WTC11 (cell line): ENCODE results near the gene CLTB. TPM values are rescaled to one million over a fixed set of nuclear protein-coding genes. Genes with fewer than 3 reads are reported as not detected.

Experiments
- ATAC-seq: fragments of 200-7000 bp; cut with Tn5 transposase; 2 replicates; pipeline ENCODE4 v1.10.0; 2021; ENCODE audit warnings: mild to moderate bottlenecking, moderate library complexity
- CTCF ChIA-PET: fragments of 300-600 bp; sonication (Branson Sonifier 250); formaldehyde crosslinking; loops from one replicate; lab custom pipeline; 2021; ENCODE audit warnings: antibody characterized with exemption; lab: Charles Lee
- POLR2A ChIA-PET: fragments of 350-600 bp; sonication (Branson Sonifier 250); formaldehyde crosslinking; loops from one replicate; lab custom pipeline; 2021; ENCODE audit warnings: antibody characterized with exemption; lab: Charles Lee
- DNase-seq: peaks from one replicate; pipeline ENCODE4 v3.0.0; 2021; ENCODE audit warnings: low spot score
- H3K27ac Mint-ChIP-seq: 2 replicates; pipeline ENCODE4 v1.8.0; 2021; ENCODE audit warnings: mixed read lengths
- H3K27me3 Mint-ChIP-seq: 2 replicates; pipeline ENCODE4 v1.8.0; 2021; ENCODE audit warnings: low read depth, mild to moderate bottlenecking, moderate library complexity, mixed read lengths
- H3K36me3 Mint-ChIP-seq: 2 replicates; pipeline ENCODE4 v1.8.0; 2021; ENCODE audit warnings: mixed read lengths
- H3K4me1 Mint-ChIP-seq: 2 replicates; pipeline ENCODE4 v1.8.0; 2022; ENCODE audit warnings: mixed read lengths
- H3K4me3 Mint-ChIP-seq: 2 replicates; pipeline ENCODE4 v1.8.0; 2021; ENCODE audit warnings: mild to moderate bottlenecking, moderate library complexity, mixed read lengths
- H3K9me3 Mint-ChIP-seq: 2 replicates; pipeline ENCODE4 v1.8.0; 2021; ENCODE audit warnings: mixed read lengths
- ATF2 ChIP-seq: sonication (generic); formaldehyde crosslinking; IDR thresholded peaks from 2 replicates; pipeline ENCODE4 v1.8.1; 2022; ENCODE audit warnings: low read depth, missing genetic modification reagents, borderline replicate concordance
- ATF6 ChIP-seq: sonication (generic); formaldehyde crosslinking; IDR thresholded peaks from 2 replicates; pipeline ENCODE4 v1.8.1; 2023; ENCODE audit warnings: mild to moderate bottlenecking, missing genetic modification reagents
- CDX4 ChIP-seq: fragments of 250-450 bp; sonication (Bioruptor Pico); IDR thresholded peaks from 2 replicates; pipeline ENCODE4 v1.9.0; 2021; ENCODE audit warnings: moderate library complexity, mild to moderate bottlenecking, inconsistent platforms, borderline replicate concordance
- ELF4 ChIP-seq: sonication (generic); formaldehyde crosslinking; IDR thresholded peaks from 2 replicates; pipeline ENCODE4 v1.8.1; 2022; ENCODE audit warnings: low read depth, mild to moderate bottlenecking, moderate library complexity, missing genetic modification reagents
- FOXJ3 ChIP-seq: sonication (generic); formaldehyde crosslinking; IDR thresholded peaks from 2 replicates; pipeline ENCODE4 v1.9.0; 2021; ENCODE audit warnings: missing genetic modification reagents, mild to moderate bottlenecking, borderline replicate concordance
- FOXK1 ChIP-seq: sonication (generic); formaldehyde crosslinking; IDR thresholded peaks from 2 replicates; pipeline ENCODE4 v1.8.0; 2022; ENCODE audit warnings: mild to moderate bottlenecking, moderate library complexity, missing genetic modification reagents
- GRHL2 ChIP-seq: fragments of 250-450 bp; sonication (Bioruptor Pico); IDR thresholded peaks from 2 replicates; pipeline ENCODE4 v1.8.0; 2022; ENCODE audit warnings: mild to moderate bottlenecking, moderate library complexity; ENCODE audit not compliant: insufficient replicate concordance, severe bottlenecking
- GTF2I ChIP-seq: fragments of 250-450 bp; sonication (Bioruptor Pico); conservative IDR thresholded peaks from 2 replicates; pipeline ENCODE4 v1.4.0; 2021; ENCODE audit warnings: mild to moderate bottlenecking
- KAT7 ChIP-seq: sonication (generic); formaldehyde crosslinking; IDR thresholded peaks from 2 replicates; pipeline ENCODE4 v1.8.1; 2023; ENCODE audit warnings: missing genetic modification reagents, mild to moderate bottlenecking, borderline replicate concordance
- MLX ChIP-seq: sonication (generic); formaldehyde crosslinking; IDR thresholded peaks from 2 replicates; pipeline ENCODE4 v1.8.1; 2023; ENCODE audit warnings: mild to moderate bottlenecking, missing genetic modification reagents, moderate library complexity
- NFE2L1 ChIP-seq: sonication (generic); formaldehyde crosslinking; IDR thresholded peaks from 2 replicates; pipeline ENCODE4 v1.8.1; 2023; ENCODE audit warnings: missing genetic modification reagents
- NR2C2 ChIP-seq: sonication (generic); formaldehyde crosslinking; IDR thresholded peaks from 2 replicates; pipeline ENCODE4 v1.8.0; 2022; ENCODE audit warnings: mild to moderate bottlenecking, missing genetic modification reagents
- NR3C1 ChIP-seq: sonication (generic); formaldehyde crosslinking; conservative IDR thresholded peaks from 2 replicates; pipeline ENCODE4 v1.8.1; 2023; ENCODE audit warnings: low read depth, mild to moderate bottlenecking, missing genetic modification reagents
- SMAD4 ChIP-seq: sonication (generic); formaldehyde crosslinking; IDR thresholded peaks from 2 replicates; pipeline ENCODE4 v1.8.0; 2022; ENCODE audit warnings: mild to moderate bottlenecking, missing genetic modification reagents
- SOX15 ChIP-seq: fragments of 250-450 bp; sonication (Bioruptor Pico); IDR thresholded peaks from 2 replicates; pipeline ENCODE4 v1.9.0; 2021; ENCODE audit warnings: mild to moderate bottlenecking
- ZBTB43 ChIP-seq: sonication (generic); formaldehyde crosslinking; IDR thresholded peaks from 2 replicates; pipeline ENCODE4 v1.8.1; 2023; ENCODE audit warnings: mild to moderate bottlenecking, missing genetic modification reagents
- ZNF219 ChIP-seq: sonication (generic); formaldehyde crosslinking; IDR thresholded peaks from 2 replicates; pipeline ENCODE4 v1.8.0; 2023; ENCODE audit warnings: missing genetic modification reagents, mild to moderate bottlenecking, borderline replicate concordance
- ZNF281 ChIP-seq: sonication (generic); formaldehyde crosslinking; IDR thresholded peaks from 2 replicates; pipeline ENCODE4 v1.8.0; 2023; ENCODE audit warnings: mild to moderate bottlenecking, missing genetic modification reagents
- ZNF317 ChIP-seq: sonication (generic); formaldehyde crosslinking; IDR thresholded peaks from 2 replicates; pipeline ENCODE4 v1.8.1; 2023; ENCODE audit warnings: low read depth, mild to moderate bottlenecking, moderate library complexity, missing genetic modification reagents, borderline replicate concordance
- ZSCAN18 ChIP-seq: fragments of 250-450 bp; sonication (Bioruptor Pico); IDR thresholded peaks from 2 replicates; pipeline ENCODE4 v2.1.2; 2022; ENCODE audit warnings: mild to moderate bottlenecking, moderate library complexity
- total RNA-seq: library from RNA; stranded (reverse); gene quantifications from 3 replicates; pipeline ENCODE4 v1.2.3, GENCODE V29; 2021

The CLTB gene
- total RNA-seq, 1 experiment from 2014 or later, result 33.8 TPM

- CTCF ChIA-PET, result no interaction called here
- H3K36me3 Mint-ChIP-seq, result peaks cover 53% of the 10 kb centered on the region
- no peaks in the 10 kb centered on the region; the same call in 1 of the 2 replicates for H3K27me3 Mint-ChIP-seq
- peaks cover 16% of the 10 kb centered on the region for H3K4me1 Mint-ChIP-seq
- DNase-seq (no peak), ATAC-seq (no peak)
- TF ChIP-seq NR3C1 (CRISPR knock-in tag) (no peak), ZNF317 (CRISPR knock-in tag) (no peak), FOXK1 (no peak), NFE2L1 (CRISPR knock-in tag) (no peak), ZNF281 (CRISPR knock-in tag) (no peak), FOXJ3 (CRISPR knock-in tag) (no peak), ZSCAN18 (CRISPR knock-in tag) (no peak), ZNF219 (CRISPR knock-in tag) (no peak)
- H3K9me3 Mint-ChIP-seq, result no peaks in the 10 kb centered on the region
- 0 out of 2 replicates have a peak overlapping the region, but pooled peaks have one; percentile 36 for H3K27ac Mint-ChIP-seq
- POLR2A ChIA-PET, result no interaction called here
- H3K4me3 Mint-ChIP-seq, result no peak overlapping the region
Observed at GRCh38 chr5:176384366-176384930, 31.9 kb downstream of the CLTB start.

GRCh38 chr5:176383961-176384360, 32.4 kb downstream of the CLTB start:
- Mint-ChIP-seq H3K4me1 (peaks cover 16% of the 10 kb centered on the region), H3K27ac (no peak overlapping the region), H3K36me3 (peaks cover 57% of the 10 kb centered on the region), H3K27me3 (no peaks in the 10 kb centered on the region; the same call in 1 of the 2 replicates), H3K9me3 (no peaks in the 10 kb centered on the region), H3K4me3 (no peak overlapping the region)
- DNase-seq, result no peak
- no peak for ATAC-seq
- CTCF ChIA-PET, result no interaction called here
- POLR2A ChIA-PET, result no interaction called here
- TF ChIP-seq ZBTB43 (CRISPR knock-in tag) (no peak), FOXJ3 (CRISPR knock-in tag) (no peak), NR2C2 (no peak), FOXK1 (no peak), ATF2 (CRISPR knock-in tag) (no peak), SMAD4 (CRISPR knock-in tag) (no peak), KAT7 (CRISPR knock-in tag) (no peak), GRHL2 (no peak), ELF4 (CRISPR knock-in tag) (no peak), ZNF219 (CRISPR knock-in tag) (no peak), SOX15 (no peak), CDX4 (CRISPR knock-in tag) (no peak), ATF6 (CRISPR knock-in tag) (no peak), MLX (CRISPR knock-in tag) (no peak), ZNF281 (CRISPR knock-in tag) (no peak), GTF2I (no peak)
